Nephron progenitor cell (in vitro differentiated cells): ENCODE measurements around the gene FEM1B.

ENCODE experiments used
- DNase-seq: peaks from one replicate; pipeline ENCODE4 v3.0.0; 2021
- H3K27ac Mint-ChIP-seq: 2 replicates; pipeline ENCODE4 v1.8.0; 2021; ENCODE audit warnings: mild to moderate bottlenecking, moderate library complexity, mixed read lengths
- H3K27me3 Mint-ChIP-seq: 2 replicates; pipeline ENCODE4 v1.8.0; 2021; ENCODE audit warnings: mild to moderate bottlenecking, low read depth, mixed read lengths; ENCODE audit not compliant: poor library complexity
- H3K36me3 Mint-ChIP-seq: 2 replicates; pipeline ENCODE4 v1.8.0; 2021; ENCODE audit warnings: low read depth, mixed read lengths
- H3K4me1 Mint-ChIP-seq: 2 replicates; pipeline ENCODE4 v1.8.0; 2021; ENCODE audit warnings: mixed read lengths
- H3K4me3 Mint-ChIP-seq: 2 replicates; pipeline ENCODE4 v1.8.0; 2021; ENCODE audit warnings: mild to moderate bottlenecking, moderate library complexity, mixed read lengths
- H3K9me3 Mint-ChIP-seq: 2 replicates; pipeline ENCODE4 v1.8.0; 2021; ENCODE audit warnings: mild to moderate bottlenecking, moderate library complexity, mixed read lengths
- TF ChIP-seq, protein P1 (sequence below): fragments of 200-600 bp; sonication (generic); IDR thresholded peaks from 2 replicates; pipeline ENCODE4 v1.5.0; 2021; ENCODE audit warnings: antibody characterized with exemption

FEM1B gene

GRCh38 chr15:68271854-68272471 is 5.6 kb upstream of the FEM1B start:
- H3K9me3 Mint-ChIP-seq = no peaks in the 10 kb centered on the region
- H3K4me3 Mint-ChIP-seq = peak overlapping the region; percentile 49
- TF ChIP-seq, protein P1, sequence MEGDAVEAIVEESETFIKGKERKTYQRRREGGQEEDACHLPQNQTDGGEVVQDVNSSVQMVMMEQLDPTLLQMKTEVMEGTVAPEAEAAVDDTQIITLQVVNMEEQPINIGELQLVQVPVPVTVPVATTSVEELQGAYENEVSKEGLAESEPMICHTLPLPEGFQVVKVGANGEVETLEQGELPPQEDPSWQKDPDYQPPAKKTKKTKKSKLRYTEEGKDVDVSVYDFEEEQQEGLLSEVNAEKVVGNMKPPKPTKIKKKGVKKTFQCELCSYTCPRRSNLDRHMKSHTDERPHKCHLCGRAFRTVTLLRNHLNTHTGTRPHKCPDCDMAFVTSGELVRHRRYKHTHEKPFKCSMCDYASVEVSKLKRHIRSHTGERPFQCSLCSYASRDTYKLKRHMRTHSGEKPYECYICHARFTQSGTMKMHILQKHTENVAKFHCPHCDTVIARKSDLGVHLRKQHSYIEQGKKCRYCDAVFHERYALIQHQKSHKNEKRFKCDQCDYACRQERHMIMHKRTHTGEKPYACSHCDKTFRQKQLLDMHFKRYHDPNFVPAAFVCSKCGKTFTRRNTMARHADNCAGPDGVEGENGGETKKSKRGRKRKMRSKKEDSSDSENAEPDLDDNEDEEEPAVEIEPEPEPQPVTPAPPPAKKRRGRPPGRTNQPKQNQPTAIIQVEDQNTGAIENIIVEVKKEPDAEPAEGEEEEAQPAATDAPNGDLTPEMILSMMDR = no peak
- peak overlapping the region; percentile 21 for H3K27ac Mint-ChIP-seq
- H3K36me3 Mint-ChIP-seq = no peaks in the 10 kb centered on the region
- peaks cover 8% of the 10 kb centered on the region for H3K27me3 Mint-ChIP-seq
- H3K4me1 Mint-ChIP-seq = peaks cover 37% of the 10 kb centered on the region
- DNase-seq = peak; percentile 15

GRCh38 chr15:68272721-68273271 is 4.7 kb upstream of the FEM1B start:
- Mint-ChIP-seq H3K27ac (no peak overlapping the region), H3K27me3 (peaks cover 8% of the 10 kb centered on the region), H3K4me1 (peaks cover 41% of the 10 kb centered on the region), H3K36me3 (no peaks in the 10 kb centered on the region), H3K4me3 (no peak overlapping the region), H3K9me3 (no peaks in the 10 kb centered on the region)
- TF ChIP-seq, protein P1 = no peak
- no peak for DNase-seq

GRCh38 chr15:68274201-68274848 is 3.2 kb upstream of the FEM1B start:
- Mint-ChIP-seq H3K27ac (no peak overlapping the region), H3K4me3 (no peak overlapping the region), H3K4me1 (peaks cover 46% of the 10 kb centered on the region), H3K27me3 (peaks cover 8% of the 10 kb centered on the region), H3K9me3 (no peaks in the 10 kb centered on the region), H3K36me3 (no peaks in the 10 kb centered on the region)
- TF ChIP-seq, protein P1 = no peak
- no peak for DNase-seq

DNA sequence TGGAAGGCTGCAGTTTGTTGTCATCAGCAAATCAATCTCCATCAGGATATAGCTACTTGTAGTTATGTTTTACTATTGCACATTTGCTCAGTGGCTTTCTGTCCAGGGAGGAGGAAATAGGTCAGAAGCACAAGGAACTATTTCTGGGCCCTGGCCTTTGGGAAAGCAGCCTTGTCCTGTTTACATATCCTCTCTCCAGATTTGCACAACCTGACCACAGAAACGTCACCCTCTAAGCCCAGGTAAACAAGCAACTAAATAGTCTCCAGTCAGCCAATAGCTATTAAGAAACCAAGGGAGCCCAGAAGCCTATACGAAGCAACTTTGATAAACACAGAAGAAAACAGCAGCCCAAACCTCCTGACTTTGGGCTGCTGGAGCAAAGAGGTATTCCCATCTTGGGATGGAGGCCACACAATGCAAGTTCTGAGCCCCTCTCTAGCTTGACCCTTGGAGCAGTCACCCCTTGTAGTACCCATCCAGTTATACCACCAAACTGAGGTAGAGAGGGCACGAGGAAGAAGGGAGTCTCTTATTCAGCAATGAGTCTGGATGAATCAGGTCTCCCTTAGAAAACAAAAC is 2.3 kb upstream of the FEM1B start:
- peak overlapping the region; percentile 90 for H3K27ac Mint-ChIP-seq
- peaks cover 56% of the 10 kb centered on the region for H3K4me1 Mint-ChIP-seq
- DNase-seq = no peak
- TF ChIP-seq, protein P1 = no peak
- no peaks in the 10 kb centered on the region for H3K36me3 Mint-ChIP-seq
- peaks cover 4% of the 10 kb centered on the region for H3K27me3 Mint-ChIP-seq
- no peak overlapping the region for H3K4me3 Mint-ChIP-seq
- H3K9me3 Mint-ChIP-seq = no peaks in the 10 kb centered on the region

GRCh38 chr15:68276668-68277067 is 877 bp upstream of the FEM1B start:
- H3K4me3 Mint-ChIP-seq = peak overlapping the region; percentile 93
- H3K27ac Mint-ChIP-seq = peak overlapping the region; percentile 99
- peaks cover 60% of the 10 kb centered on the region for H3K4me1 Mint-ChIP-seq
- peaks cover under 1% of the 10 kb centered on the region for H3K36me3 Mint-ChIP-seq
- peaks cover 4% of the 10 kb centered on the region for H3K27me3 Mint-ChIP-seq
- no peak for DNase-seq
- H3K9me3 Mint-ChIP-seq = no peaks in the 10 kb centered on the region
- TF ChIP-seq, protein P1 = no peak
